GM12878 (cell line): ENCODE results near the gene SMOC1. TPM values are rescaled to one million over a fixed set of nuclear protein-coding genes. Genes with fewer than 3 reads are reported as not detected.

Experiments used
- ATAC-seq: fragments of 200-7000 bp; cut with Tn5 transposase; 3 replicates; pipeline ENCODE4 v1.9.1; 2020; ENCODE audit warnings: mild to moderate bottlenecking, moderate library complexity
- BruUV-seq: library from RNA; stranded (reverse); fragments of 400-500 nt; replicated peaks from 2 replicates; lab custom pipeline; 2021; lab: Mats Ljungman, UMichigan
- CTCF ChIA-PET: fragments of 300-600 bp; sonication (Branson Sonifier 250); formaldehyde crosslinking; extraction: SDS; loops from one replicate; lab custom pipeline; 2021; ENCODE audit warnings: inconsistent platforms; lab: Yijun Ruan, JAX
- POLR2A ChIA-PET: fragments of 350-600 bp; formaldehyde crosslinking; extraction: SDS; loops from one replicate; lab custom pipeline; 2021; ENCODE audit warnings: inconsistent platforms; lab: Charles Lee
- RAD21 ChIA-PET: fragments of 300-600 bp; sonication (Branson Sonifier 250); formaldehyde crosslinking; loops from one replicate; lab custom pipeline; 2023; ENCODE audit warnings: antibody characterized with exemption; ENCODE audit not compliant: unreplicated experiment; lab: Charles Lee
- SMC1A ChIA-PET: fragments of 300-600 bp; sonication (Branson Sonifier 250); formaldehyde crosslinking; loops from one replicate; lab custom pipeline; 2023; ENCODE audit not compliant: unreplicated experiment, uncharacterized antibody; lab: Charles Lee
- DNase-seq: peaks from one replicate; pipeline ENCODE4 v3.0.0-alpha.2; 2011; ENCODE audit warnings: low read depth, low spot score
- FAIRE-seq: peaks from 3 replicates; lab custom pipeline; 2011; peaks lifted over from hg19 to GRCh38; lab: Jason Lieb, UNC
- H2AFZ ChIP-seq: 2 replicates; pipeline ENCODE4 v1.6.0; 2011; ENCODE audit warnings: low read depth, low read length, control low read depth; ENCODE audit not compliant: control insufficient read depth
- H3K27ac ChIP-seq: 2 replicates; pipeline ENCODE4 v1.5.1; 2011; ENCODE audit warnings: control low read depth; ENCODE audit not compliant: control insufficient read depth, insufficient read depth
- H3K27me3 ChIP-seq, 2 experiments: replicated peaks in 1 of 2; 2 replicates each; pipeline versions ENCODE4 v1.6.0 to v1.6.1; 2011; ENCODE audit warnings: low read length in 1 of 2; ENCODE audit not compliant: control insufficient read depth in 2 of 2, insufficient read depth in 2 of 2
- H3K36me3 ChIP-seq, 2 experiments: 2 replicates each; pipeline ENCODE4 v1.5.1; 2011; ENCODE audit warnings: low read length in 1 of 2; ENCODE audit not compliant: control insufficient read depth in 2 of 2, insufficient read depth in 2 of 2
- H3K4me1 ChIP-seq: 2 replicates; pipeline ENCODE4 v1.6.1; 2011; ENCODE audit warnings: mild to moderate bottlenecking, low read length, moderate library complexity, mixed read lengths; ENCODE audit not compliant: control insufficient read depth, insufficient read depth
- H3K4me2 ChIP-seq: 2 replicates; pipeline ENCODE4 v1.6.0; 2011; ENCODE audit warnings: control low read depth; ENCODE audit not compliant: control insufficient read depth, insufficient read depth
- H3K4me3 ChIP-seq: fragments of 200-600 bp; sonication (generic); 2 replicates; pipeline ENCODE4 v1.5.1; 2016
- H3K79me2 ChIP-seq: 2 replicates; pipeline ENCODE4 v1.6.0; 2011; ENCODE audit warnings: low read length; ENCODE audit not compliant: control insufficient read depth, insufficient read depth
- H3K9ac ChIP-seq: 2 replicates; pipeline ENCODE4 v1.8.0; 2011; ENCODE audit warnings: low read length, control low read depth, mixed read lengths; ENCODE audit not compliant: control insufficient read depth, insufficient read depth
- H3K9me3 ChIP-seq: replicated peaks from 3 replicates; pipeline ENCODE4 v1.5.1; 2011; ENCODE audit warnings: mild to moderate bottlenecking, low read length; ENCODE audit not compliant: control insufficient read depth, insufficient read depth
- H4K20me1 ChIP-seq: 2 replicates; pipeline ENCODE4 v1.6.0; 2011; ENCODE audit not compliant: control insufficient read depth, insufficient read depth
- E4F1 ChIP-seq: fragments of 450-650 bp; IDR thresholded peaks from 2 replicates; pipeline ENCODE4 v1.6.1; 2018; ENCODE audit warnings: borderline replicate concordance, mild to moderate bottlenecking; ENCODE audit not compliant: partially characterized antibody
- EZH2 ChIP-seq: IDR thresholded peaks from 2 replicates; pipeline ENCODE4 v1.6.1; 2012; ENCODE audit warnings: low read depth, mild to moderate bottlenecking, control low read depth, inconsistent platforms, low read length, borderline replicate concordance; ENCODE audit not compliant: control insufficient read depth
- IRF5 ChIP-seq: fragments of 450-650 bp; IDR thresholded peaks from 2 replicates; pipeline ENCODE4 v1.6.1; 2017; ENCODE audit warnings: borderline replicate concordance
- NBN ChIP-seq: fragments of 450-650 bp; IDR thresholded peaks from 2 replicates; pipeline ENCODE4 v1.6.1; 2016
- NR2F1 ChIP-seq: fragments of 450-650 bp; conservative IDR thresholded peaks from 2 replicates; pipeline ENCODE4 v1.6.1; 2017; ENCODE audit warnings: mild to moderate bottlenecking
- SMC3 ChIP-seq: IDR thresholded peaks from 2 replicates; pipeline ENCODE4 v1.6.1; 2011; ENCODE audit warnings: low read length, improper control_type of control experiment, borderline replicate concordance
- STAT1 ChIP-seq: fragments of 450-650 bp; conservative IDR thresholded peaks from 2 replicates; pipeline ENCODE4 v1.6.1; 2014; ENCODE audit warnings: antibody characterized with exemption, mild to moderate bottlenecking
- SUPT20H ChIP-seq: IDR thresholded peaks from 2 replicates; pipeline ENCODE4 v1.6.1; 2011; ENCODE audit warnings: low read depth, mild to moderate bottlenecking, low read length, moderate library complexity, borderline replicate concordance; ENCODE audit not compliant: control insufficient read depth
- WGBS: methylation state at CpG from one replicate; pipeline ENCODE4 v1.1.6; 2016; ENCODE audit warnings: low lambda C conversion rate; ENCODE audit not compliant: insufficient replicate concordance, insufficient coverage; ENCODE audit errors: missing lambda C conversion rate; 5-methylcytosine and 5-hydroxymethylcytosine counted together
- in situ Hi-C: fragments of 300-500 bp; cut with MboI; formaldehyde crosslinking; loops from 9 replicates; pipeline ENCODE4 v1.14.3; 2018; ENCODE audit warnings: mixed read lengths
- intact Hi-C: fragments of 100-400 bp; cut with micrococcal nuclease; formaldehyde crosslinking; loops from one replicate; pipeline ENCODE4 v1.14.2; 2022; ENCODE audit not compliant: unreplicated experiment
- polyA plus RNA-seq, 11 experiments: library from polyadenylated mRNA; depleted of rRNA in 4 of 11; unstranded in 6 of 11; stranded (reverse) in 5 of 11; fragments of >200 nt; fragmentation: Nextera tagmentation in 4 of 11; fragmentation: Illumina TruSeq in 1 of 11; extraction: Ambion mirVana in 4 of 11; extraction: Trizol in 1 of 11; gene quantifications; 1 replicate in 1 of 11; 2 replicates in 10 of 11; pipeline versions ENCODE4 v1.2.1 to v1.2.3, GENCODE V29; 2011 to 2016; ENCODE audit warnings: inconsistent platforms in 2 of 11, missing spikeins in 2 of 11, low read depth in 1 of 11
- total RNA-seq, 4 experiments: library from RNA; depleted of rRNA in 3 of 4; stranded (reverse); fragments of >200 nt in 3 of 4; fragmentation: Illumina TruSeq in 1 of 4; extraction: Trizol in 1 of 4; gene quantifications; 2 replicates each; pipeline versions ENCODE4 v1.2.1 to v1.2.3, GENCODE V29; 2013 to 2021

The SMOC1 gene
- total and polyA plus RNA-seq, 10 of the 15 experiments (the other 5 are each of a cell fraction or from before 2014, with no cell fraction given): 0.03 to 0.26 (median 0.14) TPM; not detected in 7

GRCh38 chr14:70032447-70032846 lies 153.2 kb downstream of the SMOC1 start:
- Histone ChIP-seq H3K27me3 (no peaks in the 10 kb centered on the region; a peak in 1 of 4 replicates), H3K9me3 (no peaks in the 10 kb centered on the region), H3K9ac (no peak overlapping the region), H3K36me3 (no peaks in the 10 kb centered on the region), H3K4me2 (no peak overlapping the region), H3K4me3 (no peak overlapping the region), H4K20me1 (no peaks in the 10 kb centered on the region; the same call in 1 of the 2 replicates), H2AFZ (no peak overlapping the region), H3K4me1 (no peaks in the 10 kb centered on the region), H3K79me2 (no peaks in the 10 kb centered on the region), H3K27ac (no peak overlapping the region)
- BruUV-seq: no TSS peak
- WGBS: 33% methylated on average over 3 of the region's 3 CpGs
- ChIA-PET POLR2A (no interaction called here), RAD21 (interaction anchor here (1.2 kb wide), 1 partner anchor 302 kb away, joined by 3 read pairs; no protein-coding TSS in a partner anchor), CTCF (interaction anchor here (1.5 to 1.6 kb wide), 2 partner anchors 214 to 302 kb away, joined by 3 to 5 read pairs; no protein-coding TSS in a partner anchor), SMC1A (interaction anchor here (1.1 kb wide), 1 partner anchor 74 kb away, joined by 3 read pairs; no protein-coding TSS in a partner anchor)
- TF ChIP-seq IRF5: no peak
- TF ChIP-seq NBN: no peak
- TF ChIP-seq EZH2: no peak
- no peak for TF ChIP-seq SUPT20H
- TF ChIP-seq STAT1: no peak
- no peak for TF ChIP-seq SMC3
- no peak for TF ChIP-seq E4F1
- no peak for TF ChIP-seq NR2F1
- intact Hi-C loops (no loop called here), in situ Hi-C loops (no loop called here)
- no peak for ATAC-seq
- no peak for DNase-seq
- FAIRE-seq: no peak
